ENCODE measurements around the gene D2HGDH. TPM values are rescaled to one million over a fixed set of nuclear protein-coding genes. Genes with fewer than 3 reads are reported as not detected.

Gene D2HGDH
- total RNA-seq, 1 donor from 2014 or later = 23.1 TPM

Other genes starting within 250 kb of the D2HGDH start
- gene STK25, start 226.0 kb upstream of the D2HGDH start, total RNA-seq = 244 TPM
- gene BOK, start 175.9 kb upstream of the D2HGDH start, total RNA-seq = 28.0 TPM
- 27.5 TPM for gene THAP4, start 97.5 kb upstream of the D2HGDH start, total RNA-seq
- gene ATG4B, start 96.9 kb upstream of the D2HGDH start, total RNA-seq = 45.7 TPM
- 20.0 TPM for gene DTYMK, start 47.8 kb upstream of the D2HGDH start, total RNA-seq
- 26.4 TPM for gene ING5, start 32.6 kb upstream of the D2HGDH start, total RNA-seq
- gene GAL3ST2, start 42.2 kb downstream of the D2HGDH start, total RNA-seq = not detected
- 9.4 TPM for gene NEU4, start 74.6 kb downstream of the D2HGDH start, total RNA-seq
- gene PDCD1, start 124.3 kb downstream of the D2HGDH start, total RNA-seq = not detected
- not detected for gene RTP5, start 135.1 kb downstream of the D2HGDH start, total RNA-seq

Data from tongue (tissue), 1 donor.